Peyer's patch (tissue), 4 donors: ENCODE measurements around the gene TERB1.

Experiments
- POLR2A ChIP-seq, 2 donors: fragments of 450-650 bp; IDR thresholded peaks; one replicate each; pipeline ENCODE4 v1.5.1; 2017; ENCODE audit warnings: antibody characterized with exemption in 2 of 2, mild to moderate bottlenecking in 2 of 2, moderate library complexity in 2 of 2
- TF ChIP-seq, protein P1 (sequence below), 6 experiments: fragments of 450-650 bp in 4 of 6; fragments of 200-600 bp in 2 of 6; sonication (generic) in 1 of 6; IDR thresholded peaks; one replicate each; pipeline ENCODE4 v1.5.1; 2017 to 2019; ENCODE audit warnings: antibody characterized with exemption in 6 of 6, mild to moderate bottlenecking in 3 of 6, moderate library complexity in 1 of 6

DNA sequence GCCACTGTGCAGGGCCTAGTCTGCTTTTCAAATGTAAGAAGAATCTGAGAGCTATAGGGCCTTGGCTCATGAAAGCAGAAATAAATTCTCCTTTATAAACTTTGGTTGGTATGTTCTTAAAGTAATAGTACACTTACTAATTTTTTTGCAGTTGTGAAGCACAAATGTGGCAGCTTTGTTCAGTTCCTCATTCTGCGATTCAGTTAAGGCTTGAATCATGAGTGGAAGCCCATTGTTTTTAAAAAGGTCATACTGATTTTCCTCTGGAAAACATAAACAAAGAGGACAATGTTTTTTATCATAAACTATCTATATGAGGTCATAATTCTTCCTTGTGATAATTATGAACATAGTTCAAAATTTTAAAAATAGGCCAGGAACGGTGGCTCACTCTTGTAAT is 26.4 kb downstream of the TERB1 start:
- TF ChIP-seq, protein P1, sequence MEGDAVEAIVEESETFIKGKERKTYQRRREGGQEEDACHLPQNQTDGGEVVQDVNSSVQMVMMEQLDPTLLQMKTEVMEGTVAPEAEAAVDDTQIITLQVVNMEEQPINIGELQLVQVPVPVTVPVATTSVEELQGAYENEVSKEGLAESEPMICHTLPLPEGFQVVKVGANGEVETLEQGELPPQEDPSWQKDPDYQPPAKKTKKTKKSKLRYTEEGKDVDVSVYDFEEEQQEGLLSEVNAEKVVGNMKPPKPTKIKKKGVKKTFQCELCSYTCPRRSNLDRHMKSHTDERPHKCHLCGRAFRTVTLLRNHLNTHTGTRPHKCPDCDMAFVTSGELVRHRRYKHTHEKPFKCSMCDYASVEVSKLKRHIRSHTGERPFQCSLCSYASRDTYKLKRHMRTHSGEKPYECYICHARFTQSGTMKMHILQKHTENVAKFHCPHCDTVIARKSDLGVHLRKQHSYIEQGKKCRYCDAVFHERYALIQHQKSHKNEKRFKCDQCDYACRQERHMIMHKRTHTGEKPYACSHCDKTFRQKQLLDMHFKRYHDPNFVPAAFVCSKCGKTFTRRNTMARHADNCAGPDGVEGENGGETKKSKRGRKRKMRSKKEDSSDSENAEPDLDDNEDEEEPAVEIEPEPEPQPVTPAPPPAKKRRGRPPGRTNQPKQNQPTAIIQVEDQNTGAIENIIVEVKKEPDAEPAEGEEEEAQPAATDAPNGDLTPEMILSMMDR (IDR thresholded peaks at IDR 0.05): no peak
- TF ChIP-seq POLR2A (IDR thresholded peaks at IDR 0.05): no peak
